ENCODE measurements around the gene JARID2. TPM values are rescaled to one million over a fixed set of nuclear protein-coding genes. Genes with fewer than 3 reads are reported as not detected.

Gene JARID2
- total and polyA plus RNA-seq, 2 of the 8 experiments (the other 6 are each of a cell fraction or from before 2014, with no cell fraction given) = 60.1 to 239 TPM

DNA sequence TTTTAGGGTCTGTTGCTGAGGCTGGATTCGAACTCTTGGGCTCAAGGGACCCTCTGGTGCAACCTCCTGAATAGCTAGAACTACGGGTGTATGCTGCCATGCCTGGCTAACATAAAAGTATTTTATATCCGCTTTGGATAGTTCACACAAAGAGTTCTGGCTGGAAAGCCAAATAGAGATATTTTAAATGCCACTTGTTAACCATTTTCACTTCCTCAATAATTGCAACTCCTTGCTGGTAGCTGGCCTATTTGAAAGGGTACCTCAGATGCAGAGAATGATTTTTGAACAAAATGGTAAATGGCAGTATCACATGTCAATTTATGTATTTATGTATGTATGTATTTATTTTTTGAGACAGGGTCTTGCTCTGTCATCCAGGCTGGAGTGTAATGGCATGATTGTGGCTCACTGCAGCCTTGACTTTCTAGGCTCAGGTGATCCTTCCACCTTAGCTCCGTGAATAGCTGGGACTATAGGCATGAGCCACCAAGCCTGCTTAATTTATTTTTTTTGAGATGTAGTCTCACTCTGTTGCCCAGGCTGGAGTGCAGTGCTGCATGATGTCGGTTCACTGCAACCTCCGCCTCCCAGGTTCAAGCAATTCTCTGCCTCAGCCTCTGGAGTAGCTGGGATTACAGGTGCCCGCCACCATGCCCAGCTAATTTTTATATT lies 12.9 kb upstream of the JARID2 start:
- 95% methylated on average over 7 of the region's 7 CpGs; no CpG with 5 or more reads in 1 of the 2 experiments for WGBS, 2 experiments (ENCODE audit: extremely low coverage in 1 of 2, insufficient coverage in 1 of 2, insufficient read length in 1 of 2, insufficient replicate concordance in 2 of 2, low coverage in 1 of 2, low lambda C conversion rate in 2 of 2, missing lambda C conversion rate in 1 of 2)
- ChIA-PET POLR2A (ENCODE audit: partially characterized antibody) (interaction anchor here (0.7 kb wide), 1 partner anchor 60 kb away, joined by 3 read pairs; no protein-coding TSS in a partner anchor), CTCF (ENCODE audit: partially characterized antibody) (interaction anchor here (0.6 to 1.1 kb wide), 4 partner anchors 11 to 212 kb away, joined by 3 to 4 read pairs (median 4); no protein-coding TSS in a partner anchor)
- no peaks in the 10 kb centered on the region for H3K4me1 ChIP-seq (replicated peaks in 1 of 4; ENCODE audit: control insufficient read depth in 3 of 4, insufficient read depth in 4 of 4, low read length in 3 of 4)
- 0 out of 2 replicates have a peak overlapping the region, but pooled peaks have one; percentile 17 for H2BK12ac ChIP-seq (ENCODE audit: low read depth, low read length)
- H3K27me3 ChIP-seq (replicated peaks in 1 of 4; ENCODE audit: control insufficient read depth in 3 of 4, extremely low read depth in 1 of 4, insufficient read depth in 3 of 4, low read length in 3 of 4) = no peaks in the 10 kb centered on the region
- H3K23me2 ChIP-seq (ENCODE audit: low read depth, low read length) = no peaks in the 10 kb centered on the region
- H3K4me3 ChIP-seq (ENCODE audit: extremely low read depth in 1 of 4, insufficient read depth in 2 of 4, low read depth in 3 of 4, low read length in 4 of 4) = no peak overlapping the region
- no peaks in the 10 kb centered on the region for H3K9me3 ChIP-seq (ENCODE audit: insufficient read depth in 2 of 2, low read depth in 1 of 2, low read length in 1 of 2)
- no peak overlapping the region for H4K5ac ChIP-seq (ENCODE audit: insufficient read length, low read depth, low read length)
- no peaks in the 10 kb centered on the region for H3K79me1 ChIP-seq (ENCODE audit: low read depth, low read length)
- no peaks in the 10 kb centered on the region for H3K79me2 ChIP-seq (ENCODE audit: control insufficient read depth in 1 of 2, insufficient read depth in 2 of 2, low read length in 2 of 2)
- no peak overlapping the region for H3K23ac ChIP-seq (ENCODE audit: insufficient read length)
- H4K8ac ChIP-seq (ENCODE audit: extremely low read depth, insufficient read depth, low read length) = no peak overlapping the region
- H2AK5ac ChIP-seq (ENCODE audit: low read depth, low read length) = no peak overlapping the region
- no peak overlapping the region for H3K27ac ChIP-seq (ENCODE audit: low read depth, low read length)
- no peak overlapping the region for H3K18ac ChIP-seq (ENCODE audit: extremely low read depth, low read length)
- H4K91ac ChIP-seq (replicated peaks; ENCODE audit: insufficient read length, low read length) = no peak overlapping the region
- DNase-seq (ENCODE audit: low read depth in 1 of 2, low spot score in 2 of 2) = no peak
- no peaks in the 10 kb centered on the region for H3K36me3 ChIP-seq (ENCODE audit: control insufficient read depth in 2 of 4, insufficient read depth in 4 of 4, low read length in 3 of 4)
- 0 out of 2 replicates have a peak overlapping the region, but pooled peaks have one; percentile 5 for H2BK15ac ChIP-seq (ENCODE audit: low read length)
- no peak overlapping the region for H3K4ac ChIP-seq (replicated peaks; ENCODE audit: insufficient read length, low read depth, low read length)
- no peak overlapping the region for H3K56ac ChIP-seq (replicated peaks; ENCODE audit: insufficient read length, low read depth, low read length)
- peak overlapping the region; percentile 90; the same call in 1 of the 2 replicates for H2BK20ac ChIP-seq (ENCODE audit: low read length)
- no peak overlapping the region for H2AFZ ChIP-seq (ENCODE audit: low read length)
- H4K20me1 ChIP-seq (replicated peaks in 1 of 2; ENCODE audit: control insufficient read depth in 1 of 2, insufficient read depth in 2 of 2, low read length in 2 of 2) = no peaks in the 10 kb centered on the region
- no peak overlapping the region for H3K9ac ChIP-seq (replicated peaks in 1 of 4; ENCODE audit: extremely low read depth in 1 of 4, low read depth in 3 of 4, low read length in 3 of 4)
- H2BK120ac ChIP-seq (replicated peaks; ENCODE audit: low read depth, low read length) = no peak overlapping the region
- no peak overlapping the region for H3K14ac ChIP-seq (ENCODE audit: insufficient read length)
- FAIRE-seq = no peak
- no peak overlapping the region for H3K4me2 ChIP-seq (ENCODE audit: insufficient read depth in 1 of 2, low read depth in 2 of 2, low read length in 2 of 2)
- H2BK5ac ChIP-seq (ENCODE audit: low read depth, low read length) = no peak overlapping the region
- TF ChIP-seq KDM1A (IDR thresholded peaks at IDR 0.05; ENCODE audit: borderline replicate concordance, low read length) (no peak), RFX5 (IDR thresholded peaks at IDR 0.05; ENCODE audit: borderline replicate concordance, low read depth, low read length) (no peak), EP300 (IDR thresholded peaks at IDR 0.05; ENCODE audit: borderline replicate concordance in 1 of 2, low read depth in 2 of 2, low read length in 2 of 2) (no peak), CTCF (IDR thresholded peaks at IDR 0.05; ENCODE audit: control extremely low read depth in 1 of 3, insufficient read depth in 1 of 3, low read depth in 1 of 3, low read length in 3 of 3) (no peak), JUND (IDR thresholded peaks at IDR 0.05; ENCODE audit: low read length) (no peak), TBP (IDR thresholded peaks at IDR 0.05; ENCODE audit: low read depth, low read length) (no peak), PHF8 (conservative IDR thresholded peaks at IDR 0.05; ENCODE audit: low read depth, low read length) (no peak)
